ENCODE measurements around the gene TACR1.

Gene TACR1

GRCh38 chr2:75142081-75142480 lies 57.2 kb downstream of the TACR1 start:
- peak; percentile 77 for DNase-seq

GRCh38 chr2:75140288-75140687 lies 59.0 kb downstream of the TACR1 start:
- no peak for DNase-seq

DNA sequence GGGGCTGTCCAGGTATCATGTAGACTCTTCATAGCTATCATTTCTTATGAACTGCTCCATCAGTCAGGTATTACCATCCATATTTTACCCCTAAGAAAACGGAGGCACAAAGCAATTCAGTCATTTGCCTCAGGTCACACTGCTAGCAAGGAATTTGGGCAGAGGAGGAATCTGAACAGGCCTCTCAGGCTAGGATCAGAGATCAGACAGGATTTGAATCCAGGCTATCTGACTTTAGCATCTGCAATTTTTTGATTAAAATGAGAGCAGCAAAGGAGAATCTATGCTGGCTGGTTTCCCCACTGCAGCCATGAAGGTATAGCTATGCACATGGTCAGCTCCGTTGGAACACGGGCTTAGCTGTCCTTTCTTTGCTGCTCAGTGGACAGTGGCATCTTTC lies 60.1 kb downstream of the TACR1 start:
- DNase-seq, result no peak

GRCh38 chr2:75138528-75138927 lies 60.8 kb downstream of the TACR1 start:
- no peak for DNase-seq

DNA sequence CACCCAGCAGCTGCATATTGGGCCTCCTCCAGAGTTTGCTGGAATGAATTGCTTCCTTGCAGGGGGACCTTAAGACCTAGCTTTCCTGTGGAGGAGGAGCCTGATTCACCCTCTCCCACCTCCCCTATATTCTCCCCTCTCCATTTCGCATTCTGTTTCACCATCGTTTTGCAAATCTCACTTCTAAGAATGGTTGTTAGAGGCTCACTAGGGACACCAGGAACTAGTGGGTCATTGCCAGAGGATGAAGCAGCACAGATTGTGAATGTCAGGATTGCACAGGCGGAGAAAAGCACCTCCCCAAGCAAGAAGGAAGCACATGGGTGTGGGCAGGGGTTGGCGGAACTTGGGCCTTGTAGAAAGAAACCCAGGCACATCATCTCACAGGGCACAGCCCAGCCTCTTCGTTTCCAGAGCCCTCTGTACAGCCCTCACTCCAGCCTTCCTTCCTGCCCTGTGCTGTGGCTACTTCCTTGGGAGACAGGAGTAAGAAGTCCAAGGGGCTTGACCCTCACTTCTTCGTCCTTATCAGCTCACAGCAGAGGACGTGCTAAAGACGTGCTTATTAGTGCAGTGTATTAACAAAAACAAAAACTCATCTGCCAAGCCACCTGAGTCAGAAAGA lies 63.4 kb downstream of the TACR1 start:
- DNase-seq, result no peak

DNA sequence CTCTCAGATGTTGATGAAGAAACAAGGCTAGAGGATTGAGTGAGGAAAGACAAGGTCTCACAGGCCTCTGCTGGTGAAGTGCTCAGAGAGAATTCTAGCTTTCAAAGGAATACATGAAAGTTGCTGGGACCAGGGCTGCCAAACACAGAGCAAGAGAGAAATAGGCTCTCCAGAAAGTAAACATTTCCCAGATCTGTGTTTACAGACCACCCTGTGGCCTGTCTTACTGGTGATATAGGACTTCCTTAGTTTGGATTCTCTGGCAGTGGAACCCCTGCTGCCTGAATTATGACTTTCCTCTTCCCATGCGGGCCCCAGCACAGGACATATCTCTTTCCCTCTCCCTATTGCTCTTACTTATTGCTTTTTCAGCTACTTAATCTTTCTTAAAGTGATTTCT lies 64.5 kb downstream of the TACR1 start:
- no peak for DNase-seq

DNA sequence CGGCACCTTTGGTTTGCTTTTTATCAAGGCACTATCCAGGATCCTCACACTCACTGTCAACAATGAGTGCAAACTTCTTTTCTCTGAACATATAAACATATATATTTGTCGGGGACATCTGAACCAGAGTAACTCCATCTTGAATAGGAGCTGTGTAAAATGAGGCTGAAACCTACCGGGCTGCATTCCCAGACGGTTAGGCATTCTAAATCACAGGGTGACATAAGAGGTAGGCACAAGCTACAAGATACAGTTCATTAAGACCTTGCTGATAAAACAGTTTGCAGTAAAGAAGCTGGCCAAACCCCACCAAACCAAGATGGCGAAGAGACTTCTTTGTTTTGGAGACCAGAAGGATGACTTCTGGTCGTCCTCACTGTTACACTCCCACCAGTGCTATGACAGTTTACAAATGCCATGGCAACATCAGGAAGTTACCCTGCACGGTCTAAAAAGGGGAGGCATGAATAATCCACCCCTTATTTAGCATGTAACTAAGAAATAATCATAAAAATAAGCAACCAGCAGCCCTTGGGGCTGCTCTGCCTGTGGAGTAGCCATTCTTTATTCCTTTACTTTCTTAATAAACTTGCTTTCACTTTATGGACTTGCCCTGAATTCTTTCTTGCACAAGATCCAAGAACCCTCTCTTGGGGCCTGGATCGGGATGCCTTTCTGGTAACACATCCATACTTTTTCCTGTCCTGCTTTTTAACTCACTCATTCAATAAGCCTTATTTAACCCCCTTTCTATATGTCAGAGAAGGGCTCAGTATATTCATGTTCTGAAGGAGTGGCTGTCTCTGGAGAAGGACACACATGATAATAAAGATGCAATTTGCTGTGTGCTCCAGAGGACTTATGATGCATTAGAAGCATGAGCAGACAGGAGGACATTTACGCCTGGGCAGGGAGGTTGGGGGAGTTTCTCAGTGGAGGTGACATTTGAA lies 65.4 kb downstream of the TACR1 start:
- no peak for DNase-seq

DNA sequence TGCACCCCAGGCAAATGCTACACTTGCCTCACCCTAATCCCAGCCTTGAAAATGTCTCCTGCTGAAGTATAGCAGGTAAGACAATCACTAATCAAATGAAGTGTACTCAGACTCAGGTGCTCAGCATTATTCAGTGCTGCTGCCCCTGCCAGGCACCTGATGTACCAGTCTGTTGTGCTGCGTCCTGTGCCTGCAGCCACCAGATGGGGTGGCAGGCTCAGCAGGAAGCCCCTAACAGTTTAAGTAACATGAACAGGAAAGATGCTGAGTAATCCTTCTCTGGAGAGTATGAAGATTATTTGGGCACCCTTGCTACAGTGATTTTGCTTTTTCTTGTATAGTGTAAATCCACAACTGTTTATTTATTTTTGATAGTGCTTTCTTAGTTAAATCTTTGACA lies 69.1 kb downstream of the TACR1 start:
- DNase-seq, result no peak

DNA sequence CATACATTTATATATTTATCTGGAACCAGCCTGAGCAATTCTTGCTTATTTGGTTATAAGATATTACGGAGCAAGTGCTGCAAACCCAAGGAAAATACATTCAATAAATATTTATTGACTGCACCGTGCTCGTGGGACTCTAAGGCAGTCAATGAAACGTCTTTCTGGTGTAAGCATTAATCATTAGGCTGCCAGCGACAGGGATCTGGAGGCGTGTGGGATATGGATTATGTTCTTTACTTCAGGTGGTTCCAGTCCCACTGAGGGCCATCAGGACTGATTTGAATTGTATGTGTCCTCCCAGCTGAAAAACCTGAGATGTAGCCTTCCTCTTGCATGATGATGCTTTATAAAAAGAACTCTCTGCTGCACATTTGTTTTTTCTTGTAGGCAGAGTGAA lies 75.4 kb downstream of the TACR1 start:
- DNase-seq, result no peak

DNA sequence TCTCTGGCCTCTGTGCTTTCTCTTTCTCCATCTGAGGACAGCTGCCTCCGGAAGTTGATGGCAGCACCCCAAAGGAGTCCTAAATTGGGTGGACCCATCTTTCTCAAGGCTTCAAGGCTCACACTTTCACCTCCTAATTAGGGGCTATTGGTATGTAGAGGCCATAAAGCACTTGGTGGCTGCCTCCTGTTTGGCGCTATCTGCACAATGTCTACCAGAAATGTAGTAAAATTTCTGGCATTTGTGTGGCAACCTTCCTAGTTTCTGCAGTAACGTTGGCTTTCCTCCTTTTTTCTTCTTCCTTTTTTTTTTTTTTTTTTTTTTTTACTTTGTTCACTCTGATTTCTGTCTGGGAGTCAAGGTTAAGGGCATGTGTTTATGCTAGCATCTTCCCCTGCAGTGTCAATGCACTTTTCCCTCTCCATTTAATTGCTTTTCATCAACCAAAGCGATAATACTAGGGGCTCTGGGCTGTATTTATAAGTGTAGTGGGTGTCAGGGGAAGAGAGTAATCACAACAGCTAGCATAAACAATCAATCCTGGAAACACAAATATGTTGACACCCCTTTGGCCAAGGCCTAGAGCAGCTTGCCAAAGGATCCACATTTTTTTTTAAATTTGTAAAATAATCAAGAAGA lies 86.0 kb downstream of the TACR1 start:
- no peak for DNase-seq

DNA sequence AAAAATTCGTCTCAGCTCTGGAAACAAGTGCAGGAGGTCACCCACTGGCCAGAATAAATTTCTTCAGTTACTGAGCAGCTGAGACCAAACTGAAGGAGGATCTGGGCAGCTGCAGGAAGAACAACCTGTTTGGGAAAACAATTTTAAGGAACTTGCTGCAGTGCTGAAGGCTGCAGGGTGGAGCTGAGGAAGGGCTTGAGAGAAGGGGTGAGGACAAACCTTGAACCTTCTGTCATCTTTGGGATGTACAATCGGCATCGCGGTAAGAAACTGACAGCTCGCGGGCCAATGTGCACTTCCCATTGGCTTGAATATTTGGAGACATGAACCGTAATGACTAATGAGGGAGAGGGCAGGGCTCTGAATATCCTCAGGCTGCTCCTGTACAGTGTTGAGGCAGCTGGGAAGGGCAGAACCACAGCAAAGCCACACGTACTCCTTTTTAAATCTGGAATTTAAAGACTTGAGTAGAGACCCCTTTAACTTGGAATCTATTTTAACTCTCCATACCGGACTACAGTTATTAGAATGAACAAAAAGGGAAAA lies 90.3 kb downstream of the TACR1 start:
- no peak for DNase-seq

GRCh38 chr2:75102011-75102410 lies 97.3 kb downstream of the TACR1 start:
- no peak for DNase-seq

- DNase-seq, result no peak
Measured at GRCh38 chr2:75100801-75101151, 98.5 kb downstream of the TACR1 start.

GRCh38 chr2:75100011-75100800 lies 99.1 kb downstream of the TACR1 start:
- DNase-seq, result peak; percentile 88

- DNase-seq, result no peak
Measured at GRCh38 chr2:75099521-75099922, 99.8 kb downstream of the TACR1 start.

- DNase-seq, result no peak
Measured at GRCh38 chr2:75098856-75099255, 100.5 kb downstream of the TACR1 start.

GRCh38 chr2:75097831-75098230 lies 101.5 kb downstream of the TACR1 start:
- DNase-seq, result no peak

- DNase-seq, result no peak
Measured at GRCh38 chr2:75094405-75094804, 104.9 kb downstream of the TACR1 start.

DNA sequence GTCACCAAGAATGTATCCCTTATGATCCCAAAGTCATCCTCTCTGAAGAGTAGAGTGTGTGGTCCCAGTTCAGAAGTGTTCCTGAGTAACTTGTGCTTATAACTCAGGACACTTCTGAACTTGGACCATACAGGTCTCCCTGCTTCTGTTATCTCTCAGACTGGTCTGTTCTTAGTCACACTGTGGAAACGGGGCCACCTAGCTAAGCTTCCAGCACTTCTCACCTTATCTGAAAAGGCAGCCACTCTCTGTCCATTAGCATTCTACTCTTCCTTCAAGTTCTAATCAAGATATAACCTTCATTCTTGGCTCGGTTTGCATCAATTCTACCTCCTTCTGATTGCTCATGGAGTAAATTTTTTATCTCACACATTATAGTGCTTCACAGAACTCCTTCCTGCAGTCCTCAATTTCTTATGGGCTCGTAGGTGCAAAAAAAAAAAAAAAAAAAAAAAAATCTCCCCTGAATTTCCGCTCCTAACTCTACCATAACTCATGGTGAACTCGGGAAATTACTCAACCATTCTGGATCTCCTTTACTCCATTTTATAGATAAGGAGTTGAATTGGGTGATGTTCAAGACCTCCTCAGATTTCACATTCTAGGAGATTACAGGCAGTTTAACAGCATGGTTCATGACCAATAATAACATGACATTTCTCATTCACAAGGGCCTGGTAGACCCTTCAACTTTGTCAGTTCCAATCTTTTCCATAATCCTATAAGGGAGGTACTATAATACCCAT lies 108.4 kb downstream of the TACR1 start:
- no peak for DNase-seq

DNA sequence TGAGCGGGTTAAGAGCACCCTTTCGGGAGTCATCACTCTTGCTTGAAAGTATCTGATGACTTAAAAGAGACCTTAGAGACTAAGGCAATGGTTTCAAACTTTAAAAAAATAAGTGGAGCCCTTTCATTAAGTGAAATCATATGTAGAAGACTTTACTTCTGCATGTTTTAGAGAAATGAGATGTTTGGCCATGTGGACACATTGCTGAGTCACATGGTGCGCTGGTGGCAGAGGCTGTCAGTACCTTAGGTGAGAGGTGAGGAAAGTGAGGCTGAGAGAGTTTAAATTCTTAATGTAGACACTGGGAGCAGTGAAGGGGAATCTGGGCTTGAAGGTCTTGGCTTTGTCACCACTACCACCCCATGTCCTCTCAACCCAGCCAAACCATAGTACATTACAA lies 109.8 kb downstream of the TACR1 start:
- no peak for DNase-seq

GRCh38 chr2:75088791-75089190 lies 110.5 kb downstream of the TACR1 start:
- DNase-seq, result no peak

DNA sequence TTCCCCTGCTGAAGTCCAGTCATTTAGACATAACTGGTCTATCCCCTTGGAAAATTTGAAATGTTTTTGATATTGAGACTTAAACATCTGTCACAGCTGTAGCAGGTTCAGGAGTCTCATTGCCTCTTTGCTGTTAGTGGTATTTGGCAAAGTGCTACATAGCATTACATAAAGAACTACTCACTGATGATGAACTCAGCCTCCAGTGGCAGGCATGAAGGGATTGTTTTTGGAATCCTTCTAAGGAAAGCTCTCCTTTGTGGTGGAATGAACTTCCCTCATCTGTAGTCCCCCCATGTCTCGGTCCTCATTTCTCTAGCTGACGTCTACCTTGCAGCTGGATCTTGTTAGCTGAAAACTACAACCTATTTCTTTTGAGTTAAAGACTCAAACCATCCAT lies 111.6 kb downstream of the TACR1 start:
- DNase-seq, result no peak

Data from DMS79 (cell line).